Stimulated activated CD4-positive, alpha-beta T cell treated with anti-CD3 and anti-CD28 coated beads, Interleukin-1b, Interleukin-23, amount 100 ng/mL, for 48 hours (primary cell): ENCODE measurements around the gene LRRC32.
"Not testable (repeated sequence)": the region's sequence is repeated elsewhere in the genome, so short reads cannot be mapped to it uniquely, and the experiment has no call there.

ENCODE experiments used
- DNase-seq: peaks from one replicate; pipeline ENCODE4 v3.0.0-alpha.2; 2020

LRRC32 gene

DNA sequence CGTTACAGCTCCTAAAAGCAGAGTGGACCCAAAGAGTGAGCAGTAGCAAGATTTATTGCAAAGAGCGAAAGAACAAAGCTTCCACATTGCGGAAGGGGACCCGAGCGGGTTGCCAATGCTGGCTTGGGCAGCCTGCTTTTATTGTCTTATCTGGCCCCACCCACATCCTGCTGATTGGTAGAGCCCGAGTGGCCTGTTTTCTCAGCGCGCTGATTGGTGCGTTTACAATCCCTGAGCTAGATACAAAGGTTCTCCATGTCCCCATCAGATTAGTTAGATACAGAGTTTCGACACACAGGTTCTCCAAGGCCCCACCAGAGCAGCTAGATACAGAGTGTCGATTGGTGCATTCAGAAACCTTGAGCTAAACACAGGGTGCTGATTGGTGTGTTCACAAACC, 62.3 kb downstream of the LRRC32 start:
- not testable (repeated sequence) for DNase-seq
